Gastrocnemius medialis (tissue), 4 donors: ENCODE data around the gene PPIA. TPM values are rescaled to one million over a fixed set of nuclear protein-coding genes. Genes with fewer than 3 reads are reported as not detected.

ENCODE experiments used
- ATAC-seq, 2 donors: fragments of 150-250 bp; one replicate each; pipeline ENCODE4 v1.9.1; 2016
- DNase-seq, 2 donors: peaks; one replicate each; pipeline ENCODE4 v3.0.0-alpha.2; 2019
- H3K27ac ChIP-seq, 4 donors: fragments of 200-600 bp; sonication (generic); 1 replicate in 1 of 4; 2 replicates in 3 of 4; pipeline ENCODE4 v1.5.1; 2016 to 2018; ENCODE audit warnings: mild to moderate bottlenecking in 2 of 4, moderate library complexity in 1 of 4
- H3K27me3 ChIP-seq, 3 donors: fragments of 200-600 bp; sonication (generic) in 2 of 3; 1 replicate in 1 of 3; 2 replicates in 2 of 3; pipeline versions ENCODE4 v1.5.1 to v1.6.0; 2016 to 2019; ENCODE audit warnings: mild to moderate bottlenecking in 1 of 3, moderate library complexity in 1 of 3
- H3K36me3 ChIP-seq, 2 donors: fragments of 200-600 bp; sonication (generic) in 1 of 2; one replicate each; pipeline ENCODE4 v1.5.1; 2017 to 2018
- H3K4me1 ChIP-seq, 2 donors: fragments of 200-600 bp; sonication (generic) in 1 of 2; one replicate each; pipeline ENCODE4 v1.5.1; 2016 to 2017; ENCODE audit warnings: mild to moderate bottlenecking in 2 of 2
- H3K4me3 ChIP-seq, 4 donors: fragments of 200-600 bp; sonication (generic) in 3 of 4; 1 replicate in 1 of 4; 2 replicates in 3 of 4; pipeline ENCODE4 v1.5.1; 2016 to 2019; ENCODE audit warnings: mild to moderate bottlenecking in 2 of 4
- H3K9me3 ChIP-seq, 3 donors: fragments of 200-600 bp; sonication (generic) in 2 of 3; 1 replicate in 1 of 3; 2 replicates in 2 of 3; pipeline ENCODE4 v1.5.1; 2016 to 2019
- CTCF ChIP-seq, 5 experiments: fragments of 450-650 bp in 3 of 5; fragments of 200-600 bp in 2 of 5; sonication (generic) in 2 of 5; IDR thresholded peaks in 4 of 5; conservative IDR thresholded peaks in 1 of 5; 1 replicate in 4 of 5; 2 replicates in 1 of 5; pipeline ENCODE4 v1.5.1; 2016 to 2019; ENCODE audit warnings: antibody characterized with exemption in 5 of 5, mild to moderate bottlenecking in 3 of 5, moderate library complexity in 3 of 5
- POLR2A ChIP-seq, 2 donors: fragments of 450-650 bp; IDR thresholded peaks; one replicate each; pipeline ENCODE4 v1.6.1; 2017; ENCODE audit warnings: antibody characterized with exemption in 2 of 2, mild to moderate bottlenecking in 2 of 2, moderate library complexity in 2 of 2
- in situ Hi-C, 4 donors: fragments of 200-750 bp; cut with MboI; loops; one replicate each; pipeline versions ENCODE4 v1.15.0 to v1.8.0; 2017; ENCODE audit warnings: low sequenced_read_pairs in 4 of 4
- intact Hi-C: fragments of 100-400 bp; cut with DNase I; formaldehyde crosslinking; loops from one replicate; pipeline ENCODE4 v1.15.1; 2023; ENCODE audit warnings: low total_unique reads
- total RNA-seq, 4 donors: library from RNA; depleted of rRNA; stranded (reverse); fragments of >200 nt; gene quantifications; one replicate each; pipeline versions ENCODE4 v1.1.0 to v1.2.3, GENCODE V29; 2016

The PPIA gene
- total RNA-seq, 4 donors from 2014 or later = 487 to 1,236 (median 715) TPM

GRCh38 chr7:44794331-44794730, 2.1 kb upstream of the PPIA start:
- TF ChIP-seq POLR2A (IDR thresholded peaks at IDR 0.05) (no peak), CTCF (IDR thresholded peaks at IDR 0.05 in 4 of 5, conservative IDR thresholded peaks at IDR 0.05 in 1 of 5) (no peak)
- Histone ChIP-seq H3K9me3 (no peaks in the 10 kb centered on the region), H3K36me3 (peaks cover 0 to 7% of the 10 kb centered on the region in 2 donors), H3K4me1 (peaks cover 16 to 23% of the 10 kb centered on the region in 2 donors), H3K27ac (no peak overlapping the region), H3K4me3 (no peak overlapping the region), H3K27me3 (no peaks in the 10 kb centered on the region)
- intact Hi-C loops (no loop called here), in situ Hi-C loops (no loop called here)
- DNase-seq (no peak), ATAC-seq (no peak)

GRCh38 chr7:44796034-44796503, 412 bp upstream of the PPIA start:
- H3K27me3 ChIP-seq = no peaks in the 10 kb centered on the region
- H3K4me1 ChIP-seq = peaks cover 16 to 23% of the 10 kb centered on the region in 2 donors
- H3K36me3 ChIP-seq = peaks cover 0 to 24% of the 10 kb centered on the region in 2 donors
- intact Hi-C loops = loop anchor here (1.0 to 2.0 kb wide), 5 partner anchors 48 to 213 kb away; partner anchors contain the start of genes OGDH, PURB, TMED4 and ZMIZ2
- H3K4me3 ChIP-seq = peak overlapping the region; percentile 72 to 79 (median 75)
- peak overlapping the region; percentile 89 to 97 (median 96) for H3K27ac ChIP-seq
- no peak for ATAC-seq
- in situ Hi-C loops = no loop called here
- peak in 1 of 2 donors; percentile 6 for DNase-seq
- TF ChIP-seq CTCF (IDR thresholded peaks at IDR 0.05 in 4 of 5, conservative IDR thresholded peaks at IDR 0.05 in 1 of 5) (no peak), POLR2A (IDR thresholded peaks at IDR 0.05) (no peak)
- H3K9me3 ChIP-seq = no peaks in the 10 kb centered on the region

GRCh38 chr7:44797329-44798258, 1.1 kb downstream of the PPIA start:
- in situ Hi-C loops = no loop called here
- no peaks in the 10 kb centered on the region for H3K27me3 ChIP-seq
- DNase-seq (peak; percentile 81 to 86), ATAC-seq (peak; percentile 75 to 76)
- no peaks in the 10 kb centered on the region for H3K9me3 ChIP-seq
- peak overlapping the region; percentile 89 to 97 (median 96) for H3K27ac ChIP-seq
- intact Hi-C loops = loop anchor here (2.0 kb wide), 1 partner anchor 215 kb away; the partner anchor contains the start of gene TMED4
- peaks cover 16 to 23% of the 10 kb centered on the region in 2 donors for H3K4me1 ChIP-seq
- TF ChIP-seq POLR2A (IDR thresholded peaks at IDR 0.05) (peak in 1 of 2 donors; percentile 27), CTCF (IDR thresholded peaks at IDR 0.05 in 4 of 5, conservative IDR thresholded peaks at IDR 0.05 in 1 of 5) (peak in 2 of 5 experiments; percentile 29 to 52)
- peaks cover 0 to 38% of the 10 kb centered on the region in 2 donors for H3K36me3 ChIP-seq
- peak overlapping the region; percentile 72 to 79 (median 75) for H3K4me3 ChIP-seq

- Histone ChIP-seq H3K4me3 (peak overlapping the region in 3 of 4 donors; percentile 72 to 77 (median 73)), H3K27ac (peak overlapping the region; percentile 29 to 97 (median 68)), H3K9me3 (no peaks in the 10 kb centered on the region), H3K27me3 (no peaks in the 10 kb centered on the region), H3K4me1 (peaks cover 16 to 23% of the 10 kb centered on the region in 2 donors), H3K36me3 (peaks cover 0 to 50% of the 10 kb centered on the region in 2 donors)
- TF ChIP-seq POLR2A (IDR thresholded peaks at IDR 0.05) = no peak
- TF ChIP-seq CTCF (IDR thresholded peaks at IDR 0.05 in 4 of 5, conservative IDR thresholded peaks at IDR 0.05 in 1 of 5) = no peak
- in situ Hi-C loops = no loop called here
- intact Hi-C loops = no loop called here
- DNase-seq (no peak), ATAC-seq (no peak)
Measured at GRCh38 chr7:44798649-44799305, 2.3 kb downstream of the PPIA start.
